CD4-positive, alpha-beta memory T cell (primary cell): ENCODE measurements around the gene RANBP3. TPM values are rescaled to one million over a fixed set of nuclear protein-coding genes. Genes with fewer than 3 reads are reported as not detected.

Source experiments
- polyA plus RNA-seq, 2 donors: library from polyadenylated mRNA; unstranded; fragments of 300-500 nt; fragmentation: Illumina TruSeq; gene quantifications; one replicate each; pipeline ENCODE4 v1.2.3, GENCODE V29; 2021
- total RNA-seq, 2 experiments: library from RNA; stranded (reverse); gene quantifications; one replicate each; pipeline ENCODE4 v1.2.3, GENCODE V29; 2021

Gene RANBP3
- total and polyA plus RNA-seq, 4 experiments from 2014 or later, result 3.4 to 94.9 (median 47.9) TPM

Other genes starting within 250 kb of the RANBP3 start
- gene PRR22, start 193.4 kb downstream of the RANBP3 start, total RNA-seq, result 1 to 10 TPM; 5.9 to 6.6 TPM
- not detected for gene PRR22, start 193.4 kb downstream of the RANBP3 start, polyA plus RNA-seq
- 10 to 100 TPM; 58.7 to 72.9 TPM for gene DUS3L, start 187.0 kb downstream of the RANBP3 start, total RNA-seq
- gene DUS3L, start 187.0 kb downstream of the RANBP3 start, polyA plus RNA-seq, result 10 to 100 TPM; 34.2 to 36.7 TPM
- gene NRTN, start 173.1 kb downstream of the RANBP3 start, total RNA-seq, result under 1 TPM; 0.61 to 0.91 TPM
- gene NRTN, start 173.1 kb downstream of the RANBP3 start, polyA plus RNA-seq, result under 1 TPM; 0.34 to 0.42 TPM
- gene FUT6, start 138.4 kb downstream of the RANBP3 start, total RNA-seq, result not detected
- not detected for gene FUT6, start 138.4 kb downstream of the RANBP3 start, polyA plus RNA-seq
- under 1 TPM in 1 of 2 experiments, not detected in 1; 0.15 TPM for gene FUT3, start 126.7 kb downstream of the RANBP3 start, total RNA-seq
- not detected for gene FUT3, start 126.7 kb downstream of the RANBP3 start, polyA plus RNA-seq
- gene FUT5, start 107.6 kb downstream of the RANBP3 start, total RNA-seq, result under 1 TPM in 1 of 2 experiments, not detected in 1; 0.17 TPM
- gene FUT5, start 107.6 kb downstream of the RANBP3 start, polyA plus RNA-seq, result not detected
- 100 to 1,000 TPM; 139 to 153 TPM for gene NDUFA11, start 74.3 kb downstream of the RANBP3 start, total RNA-seq
- gene NDUFA11, start 74.3 kb downstream of the RANBP3 start, polyA plus RNA-seq, result 100 to 1,000 TPM; 330 to 388 TPM
- gene VMAC, start 73.3 kb downstream of the RANBP3 start, total RNA-seq, result 10 to 100 TPM; 36.6 to 37.5 TPM
- 1 to 10 TPM; 5.6 to 6.3 TPM for gene VMAC, start 73.3 kb downstream of the RANBP3 start, polyA plus RNA-seq
- gene CAPS, start 63.9 kb downstream of the RANBP3 start, total RNA-seq, result 10 to 100 TPM; 65.0 to 68.0 TPM
- gene CAPS, start 63.9 kb downstream of the RANBP3 start, polyA plus RNA-seq, result 1 to 10 TPM; 1.7 to 4.3 TPM
- 1 to 10 TPM; 5.6 to 6.7 TPM for gene RFX2, start 132.4 kb upstream of the RANBP3 start, total RNA-seq
- 1 to 10 TPM; 3.6 to 6.0 TPM for gene RFX2, start 132.4 kb upstream of the RANBP3 start, polyA plus RNA-seq
- gene ACSBG2, start 157.5 kb upstream of the RANBP3 start, total RNA-seq, result not detected
- not detected for gene ACSBG2, start 157.5 kb upstream of the RANBP3 start, polyA plus RNA-seq